Measurements from ENCODE around the gene CDKAL1.
A peak's percentile ranks its signal among the peaks of the same experiment; 100 is the strongest.
"Not testable (repeated sequence)": the region's sequence is repeated elsewhere in the genome, so short reads cannot be mapped to it uniquely, and the experiment has no call there.

CDKAL1 gene

DNA sequence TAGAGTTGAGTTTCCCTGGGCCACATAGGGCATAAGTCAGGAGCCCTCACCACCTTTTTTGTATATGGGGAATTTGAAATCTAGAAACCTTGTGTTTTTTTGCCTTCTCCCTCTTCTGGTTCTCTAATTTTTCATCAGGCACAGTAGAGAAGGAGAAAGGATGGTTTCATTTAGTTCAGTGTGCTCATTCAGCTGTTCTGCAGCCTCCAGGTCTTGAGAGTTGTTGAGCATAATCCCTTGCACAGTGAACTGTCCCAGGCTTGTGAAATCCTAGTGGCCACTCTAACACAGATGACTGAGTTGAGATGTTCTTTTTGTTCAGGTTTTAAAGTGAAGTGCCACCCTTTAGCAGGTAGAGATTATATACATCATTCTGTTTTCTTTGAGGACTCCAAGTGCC, 183.5 kb downstream of the CDKAL1 start:
- TF ChIP-seq POLR2AphosphoS5 (IDR thresholded peaks at IDR 0.05; ENCODE audit: low read depth) (no peak), SPI1 (IDR thresholded peaks at IDR 0.05; ENCODE audit: borderline replicate concordance, low read depth) (no peak), GABPA (IDR thresholded peaks at IDR 0.05; ENCODE audit: low read depth) (no peak)
- TF ChIP-seq, protein P1, sequence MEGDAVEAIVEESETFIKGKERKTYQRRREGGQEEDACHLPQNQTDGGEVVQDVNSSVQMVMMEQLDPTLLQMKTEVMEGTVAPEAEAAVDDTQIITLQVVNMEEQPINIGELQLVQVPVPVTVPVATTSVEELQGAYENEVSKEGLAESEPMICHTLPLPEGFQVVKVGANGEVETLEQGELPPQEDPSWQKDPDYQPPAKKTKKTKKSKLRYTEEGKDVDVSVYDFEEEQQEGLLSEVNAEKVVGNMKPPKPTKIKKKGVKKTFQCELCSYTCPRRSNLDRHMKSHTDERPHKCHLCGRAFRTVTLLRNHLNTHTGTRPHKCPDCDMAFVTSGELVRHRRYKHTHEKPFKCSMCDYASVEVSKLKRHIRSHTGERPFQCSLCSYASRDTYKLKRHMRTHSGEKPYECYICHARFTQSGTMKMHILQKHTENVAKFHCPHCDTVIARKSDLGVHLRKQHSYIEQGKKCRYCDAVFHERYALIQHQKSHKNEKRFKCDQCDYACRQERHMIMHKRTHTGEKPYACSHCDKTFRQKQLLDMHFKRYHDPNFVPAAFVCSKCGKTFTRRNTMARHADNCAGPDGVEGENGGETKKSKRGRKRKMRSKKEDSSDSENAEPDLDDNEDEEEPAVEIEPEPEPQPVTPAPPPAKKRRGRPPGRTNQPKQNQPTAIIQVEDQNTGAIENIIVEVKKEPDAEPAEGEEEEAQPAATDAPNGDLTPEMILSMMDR (IDR thresholded peaks at IDR 0.05; ENCODE audit: insufficient read depth, low read length): no peak
- TF ChIP-seq, protein P2, sequence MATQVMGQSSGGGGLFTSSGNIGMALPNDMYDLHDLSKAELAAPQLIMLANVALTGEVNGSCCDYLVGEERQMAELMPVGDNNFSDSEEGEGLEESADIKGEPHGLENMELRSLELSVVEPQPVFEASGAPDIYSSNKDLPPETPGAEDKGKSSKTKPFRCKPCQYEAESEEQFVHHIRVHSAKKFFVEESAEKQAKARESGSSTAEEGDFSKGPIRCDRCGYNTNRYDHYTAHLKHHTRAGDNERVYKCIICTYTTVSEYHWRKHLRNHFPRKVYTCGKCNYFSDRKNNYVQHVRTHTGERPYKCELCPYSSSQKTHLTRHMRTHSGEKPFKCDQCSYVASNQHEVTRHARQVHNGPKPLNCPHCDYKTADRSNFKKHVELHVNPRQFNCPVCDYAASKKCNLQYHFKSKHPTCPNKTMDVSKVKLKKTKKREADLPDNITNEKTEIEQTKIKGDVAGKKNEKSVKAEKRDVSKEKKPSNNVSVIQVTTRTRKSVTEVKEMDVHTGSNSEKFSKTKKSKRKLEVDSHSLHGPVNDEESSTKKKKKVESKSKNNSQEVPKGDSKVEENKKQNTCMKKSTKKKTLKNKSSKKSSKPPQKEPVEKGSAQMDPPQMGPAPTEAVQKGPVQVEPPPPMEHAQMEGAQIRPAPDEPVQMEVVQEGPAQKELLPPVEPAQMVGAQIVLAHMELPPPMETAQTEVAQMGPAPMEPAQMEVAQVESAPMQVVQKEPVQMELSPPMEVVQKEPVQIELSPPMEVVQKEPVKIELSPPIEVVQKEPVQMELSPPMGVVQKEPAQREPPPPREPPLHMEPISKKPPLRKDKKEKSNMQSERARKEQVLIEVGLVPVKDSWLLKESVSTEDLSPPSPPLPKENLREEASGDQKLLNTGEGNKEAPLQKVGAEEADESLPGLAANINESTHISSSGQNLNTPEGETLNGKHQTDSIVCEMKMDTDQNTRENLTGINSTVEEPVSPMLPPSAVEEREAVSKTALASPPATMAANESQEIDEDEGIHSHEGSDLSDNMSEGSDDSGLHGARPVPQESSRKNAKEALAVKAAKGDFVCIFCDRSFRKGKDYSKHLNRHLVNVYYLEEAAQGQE (IDR thresholded peaks at IDR 0.05; ENCODE audit: insufficient replicate concordance, low read depth): no peak
- no peak overlapping the region for H3K27ac ChIP-seq (replicated peaks)
- no peak overlapping the region for H3K4me3 ChIP-seq (replicated peaks; ENCODE audit: insufficient read depth, low read length)
- no peak for DNase-seq (ENCODE audit: low read depth in 1 of 2, low spot score in 1 of 2)
- H3K27me3 ChIP-seq (ENCODE audit: insufficient read depth, poor library complexity, severe bottlenecking): no peaks in the 10 kb centered on the region

DNA sequence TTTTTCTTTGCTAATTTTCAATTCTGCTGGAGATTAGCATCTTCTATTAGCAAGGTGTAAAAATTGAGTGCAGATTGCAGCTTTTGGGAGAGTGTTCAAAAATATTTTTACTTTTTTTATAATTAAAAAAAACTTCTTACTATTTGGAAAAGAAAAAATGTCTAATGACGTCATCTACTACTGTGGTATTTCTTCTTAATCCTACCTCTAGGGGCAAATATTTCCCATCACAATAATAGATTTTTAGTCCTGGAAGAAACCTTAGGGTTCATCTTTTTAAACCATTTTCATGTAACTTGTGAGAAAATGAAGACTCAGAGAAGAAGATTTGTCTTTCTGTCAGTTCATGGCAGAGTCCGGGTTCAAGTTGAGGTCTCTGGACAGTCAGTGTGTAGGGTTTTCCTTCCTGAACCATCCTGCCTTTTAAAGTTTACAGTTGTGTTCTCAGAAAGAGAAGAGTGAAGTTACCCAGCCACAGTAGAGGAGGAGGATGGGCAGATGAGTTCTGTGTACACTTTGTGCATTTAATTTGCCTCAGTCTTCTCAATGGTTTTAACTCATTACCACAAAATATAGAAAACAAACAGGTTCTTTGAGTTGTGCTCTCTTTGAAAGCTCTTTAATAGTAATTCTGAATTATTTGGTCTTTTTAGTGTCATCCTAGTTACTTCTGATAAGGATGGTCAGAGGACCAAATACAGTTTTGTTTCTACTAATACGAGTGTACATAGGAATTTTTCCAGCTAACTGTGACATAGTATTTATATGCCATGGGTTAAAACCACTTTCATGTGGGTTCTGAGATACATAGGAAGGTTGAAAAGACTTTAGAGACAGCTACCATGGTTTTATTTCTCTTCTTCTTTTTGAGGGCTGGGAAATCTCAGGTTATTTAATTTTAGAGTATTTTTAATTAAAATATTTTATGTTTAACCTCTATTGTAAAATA, 184.7 kb downstream of the CDKAL1 start:
- H3K4me3 ChIP-seq (replicated peaks; ENCODE audit: insufficient read depth, low read length): no peak overlapping the region
- H3K27ac ChIP-seq (replicated peaks): no peak overlapping the region

DNA sequence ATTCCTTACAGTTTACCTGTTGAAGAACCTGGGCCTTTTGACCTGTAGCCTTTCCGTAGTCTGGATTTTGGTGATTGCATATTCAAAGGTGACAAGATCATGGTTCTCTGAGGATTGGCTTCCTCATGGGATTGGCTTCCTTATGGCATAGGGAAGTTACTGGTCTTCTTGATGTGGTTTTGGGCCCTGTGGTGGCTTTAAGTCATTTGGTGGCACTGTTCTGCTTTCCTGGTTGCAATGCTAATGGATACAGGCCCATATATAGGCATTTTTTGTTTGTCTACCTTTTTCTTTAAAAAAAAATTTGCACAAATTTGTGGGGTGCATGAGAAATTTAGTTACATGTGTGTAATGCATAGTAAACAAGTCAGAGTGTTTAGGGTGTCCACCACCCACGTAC, 185.7 kb downstream of the CDKAL1 start:
- no peak overlapping the region for H3K27ac ChIP-seq (replicated peaks)
- TF ChIP-seq, protein P2 (IDR thresholded peaks at IDR 0.05; ENCODE audit: insufficient replicate concordance, low read depth): no peak
- no peak for TF ChIP-seq POLR2AphosphoS5 (IDR thresholded peaks at IDR 0.05; ENCODE audit: low read depth)
- no peak overlapping the region for H3K4me3 ChIP-seq (replicated peaks; ENCODE audit: insufficient read depth, low read length)
- peak in 1 of 2 experiments; percentile 49 for DNase-seq (ENCODE audit: low read depth in 1 of 2, low spot score in 1 of 2)
- H3K27me3 ChIP-seq (ENCODE audit: insufficient read depth, poor library complexity, severe bottlenecking): no peaks in the 10 kb centered on the region

More for the DNA sequence above, 184.7 kb downstream of the CDKAL1 start:
- no peak for DNase-seq (ENCODE audit: low read depth in 1 of 2, low spot score in 1 of 2)
- no peaks in the 10 kb centered on the region for H3K27me3 ChIP-seq (ENCODE audit: insufficient read depth, poor library complexity, severe bottlenecking)
- TF ChIP-seq, protein P2 (IDR thresholded peaks at IDR 0.05; ENCODE audit: insufficient replicate concordance, low read depth): no peak
- TF ChIP-seq, protein P1 (IDR thresholded peaks at IDR 0.05; ENCODE audit: insufficient read depth, low read length): no peak
- no peak for TF ChIP-seq POLR2AphosphoS5 (IDR thresholded peaks at IDR 0.05; ENCODE audit: low read depth)
- TF ChIP-seq GABPA (IDR thresholded peaks at IDR 0.05; ENCODE audit: low read depth): no peak
- no peak for TF ChIP-seq SPI1 (IDR thresholded peaks at IDR 0.05; ENCODE audit: borderline replicate concordance, low read depth)

DNA sequence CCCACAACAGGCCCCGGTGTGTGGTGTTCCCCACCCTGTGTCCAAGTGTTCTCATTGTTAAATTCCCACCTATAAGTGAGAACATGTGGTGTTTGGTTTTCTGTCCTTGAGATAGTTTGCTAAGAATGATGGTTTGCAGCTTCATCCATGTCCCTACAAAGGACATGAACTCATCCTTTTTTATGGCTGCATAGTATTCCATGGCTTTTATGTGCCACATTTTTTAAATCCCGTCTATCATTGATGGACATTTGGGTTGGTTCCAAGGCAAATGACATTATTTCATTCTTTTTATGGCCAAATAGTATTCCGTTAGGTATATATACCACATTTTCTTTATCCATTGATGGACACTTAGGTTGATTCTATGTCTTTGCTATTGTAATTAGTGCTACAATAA, 186.9 kb downstream of the CDKAL1 start:
- DNase-seq (ENCODE audit: low read depth in 1 of 2, low spot score in 1 of 2); H3K27me3 ChIP-seq (ENCODE audit: insufficient read depth, poor library complexity, severe bottlenecking): not testable (repeated sequence)

More for the DNA sequence above, 186.9 kb downstream of the CDKAL1 start:
- H3K4me3 ChIP-seq (replicated peaks; ENCODE audit: insufficient read depth, low read length); H3K27ac ChIP-seq (replicated peaks): not testable (repeated sequence)
